ENCODE data around the gene WBP11. TPM values are rescaled to one million over a fixed set of nuclear protein-coding genes. Genes with fewer than 3 reads are reported as not detected.

Gene WBP11
- total RNA-seq, 1 experiment from 2014 or later: 67.4 TPM

DNA sequence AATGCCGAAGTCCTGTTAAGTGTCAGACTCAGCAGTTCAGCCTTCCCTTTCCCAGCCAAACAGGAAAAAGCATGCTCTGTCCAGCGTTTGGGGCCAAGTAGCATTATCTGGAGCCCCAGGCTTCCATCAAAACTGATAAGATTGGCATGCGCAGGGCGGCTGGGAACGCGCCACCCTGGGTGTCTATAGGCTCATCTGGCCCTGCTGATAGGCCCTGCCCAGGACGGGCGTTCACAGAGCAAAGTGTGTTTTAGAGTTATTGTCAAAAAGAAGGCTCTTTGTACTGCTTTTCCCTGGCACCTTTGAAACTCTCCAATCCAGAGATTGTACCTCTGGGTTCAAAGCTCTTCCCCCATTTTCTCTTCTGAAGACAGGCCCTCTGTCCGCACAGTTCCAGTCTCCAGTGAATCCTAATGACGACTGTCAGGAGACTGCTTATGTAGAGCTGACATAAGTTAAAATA is 40.2 kb upstream of the WBP11 start, which contains the start of gene ART4:
Gene ART4 (minus strand): TSS at position 102 of the 463 bp plus-strand sequence. CDS start 413 bp downstream, outside the sequence.
- BruUV-seq (replicated peaks): no TSS peak
- no peaks in the 10 kb centered on the region for H3K79me2 ChIP-seq (ENCODE audit: insufficient read depth, low read length)
- no peak within 1 kb of the TSS for H3K4me2 ChIP-seq (ENCODE audit: low read length)
- H3K9ac ChIP-seq (ENCODE audit: low read length): no peak within 1 kb of the TSS
- POLR2A ChIA-PET: no interaction called here
- CTCF ChIA-PET: interaction anchor here (3.0 kb wide), 1 partner anchor 151 kb away, joined by 24 read pairs; no protein-coding TSS in a partner anchor
- H3K9me2 ChIP-seq (ENCODE audit: insufficient read depth): no peaks in the 10 kb centered on the region
- no peak within 1 kb of the TSS for H3K27ac ChIP-seq (ENCODE audit: low read depth, low read length)
- TF ChIP-seq JUND (IDR thresholded peaks at IDR 0.05) (no peak), SIN3A (IDR thresholded peaks at IDR 0.05; ENCODE audit: low read depth) (no peak), MAX (IDR thresholded peaks at IDR 0.05) (no peak), TCF7L2 (IDR thresholded peaks at IDR 0.05; ENCODE audit: borderline replicate concordance, extremely low read depth, insufficient read depth, insufficient read length) (no peak), EGR1 (IDR thresholded peaks at IDR 0.05; ENCODE audit: low read depth) (no peak), ATF3 (IDR thresholded peaks at IDR 0.05) (no peak), EZH2phosphoT487 (IDR thresholded peaks at IDR 0.05; ENCODE audit: borderline replicate concordance) (no peak), EZH2 (IDR thresholded peaks at IDR 0.05) (no peak), RAD21 (IDR thresholded peaks at IDR 0.05; ENCODE audit: low read depth) (no peak), SRF (IDR thresholded peaks at IDR 0.05; ENCODE audit: low read depth) (no peak), FOSL1 (IDR thresholded peaks at IDR 0.05; ENCODE audit: low read depth) (no peak)
- H2AFZ ChIP-seq (ENCODE audit: low read depth, low read length, poor library complexity, severe bottlenecking): no peak within 1 kb of the TSS
- no peaks in the 10 kb centered on the region for H3K36me3 ChIP-seq (ENCODE audit: control insufficient read depth in 1 of 2, insufficient read depth in 2 of 2, low read length in 2 of 2)
- DNase-seq (ENCODE audit: low read depth, low spot score) (no peak), ATAC-seq (no peak)
- H3K4me3 ChIP-seq (replicated peaks in 1 of 2; ENCODE audit: low read depth in 1 of 2, low read length in 2 of 2): no peak within 1 kb of the TSS
- no peaks in the 10 kb centered on the region for H4K20me1 ChIP-seq (ENCODE audit: insufficient read depth)
- no peaks in the 10 kb centered on the region for H3K9me3 ChIP-seq (ENCODE audit: control insufficient read depth in 1 of 2, insufficient read depth in 1 of 2, low read depth in 1 of 2, low read length in 2 of 2)
- RAD21 ChIA-PET (ENCODE audit: low non-redundant PET in 1 of 2, low total read pairs in 2 of 2, uncharacterized antibody in 2 of 2, unreplicated experiment in 2 of 2): no interaction called here
- no peaks in the 10 kb centered on the region for H3K27me3 ChIP-seq (ENCODE audit: insufficient read depth, low read length)
- intact Hi-C loops (cut with micrococcal nuclease): loop anchor here (10.0 kb wide), 2 partner anchors 381 to 681 kb away; partner anchors contain the start of gene RERG
- H3K4me1 ChIP-seq (ENCODE audit: control insufficient read depth in 1 of 2, insufficient read depth in 2 of 2, low read length in 2 of 2): peaks cover 0 to 10% of the 10 kb centered on the region in 2 experiments; a peak in 2 of 4 replicates

GRCh38 chr12:14842315-14842714 is 39.0 kb upstream of the WBP11 start:
- no TSS peak for BruUV-seq (replicated peaks)
- Histone ChIP-seq H4K20me1 (ENCODE audit: insufficient read depth) (no peaks in the 10 kb centered on the region), H3K4me1 (ENCODE audit: control insufficient read depth in 1 of 2, insufficient read depth in 2 of 2, low read length in 2 of 2) (peaks cover 0 to 10% of the 10 kb centered on the region in 2 experiments; a peak in 2 of 4 replicates), H3K4me3 (replicated peaks in 1 of 2; ENCODE audit: low read depth in 1 of 2, low read length in 2 of 2) (no peak overlapping the region), H3K4me2 (ENCODE audit: low read length) (0 out of 2 replicates have a peak overlapping the region, but pooled peaks have one; percentile 39), H2AFZ (ENCODE audit: low read depth, low read length, poor library complexity, severe bottlenecking) (no peak overlapping the region), H3K9ac (ENCODE audit: low read length) (no peak overlapping the region), H3K36me3 (ENCODE audit: control insufficient read depth in 1 of 2, insufficient read depth in 2 of 2, low read length in 2 of 2) (no peaks in the 10 kb centered on the region), H3K79me2 (ENCODE audit: insufficient read depth, low read length) (no peaks in the 10 kb centered on the region), H3K9me3 (ENCODE audit: control insufficient read depth in 1 of 2, insufficient read depth in 1 of 2, low read depth in 1 of 2, low read length in 2 of 2) (no peaks in the 10 kb centered on the region), H3K27me3 (ENCODE audit: insufficient read depth, low read length) (no peaks in the 10 kb centered on the region), H3K27ac (ENCODE audit: low read depth, low read length) (no peak overlapping the region), H3K9me2 (ENCODE audit: insufficient read depth) (no peaks in the 10 kb centered on the region)
- intact Hi-C loops (cut with micrococcal nuclease): loop anchor here (10.0 kb wide), 2 partner anchors 382 to 682 kb away; partner anchors contain the start of gene RERG
- ChIA-PET CTCF (no interaction called here), RAD21 (ENCODE audit: low non-redundant PET in 1 of 2, low total read pairs in 2 of 2, uncharacterized antibody in 2 of 2, unreplicated experiment in 2 of 2) (no interaction called here), POLR2A (no interaction called here)
- DNase-seq (ENCODE audit: low read depth, low spot score) (no peak), ATAC-seq (no peak)
- no peak for TF ChIP-seq SP1 (IDR thresholded peaks at IDR 0.05; ENCODE audit: low read depth)
- no peak for TF ChIP-seq YY1 (IDR thresholded peaks at IDR 0.05; ENCODE audit: extremely low read depth, insufficient replicate concordance, low read depth, low read length)
- TF ChIP-seq POLR2AphosphoS5 (IDR thresholded peaks at IDR 0.05; ENCODE audit: low read depth, low read length): no peak
- TF ChIP-seq FOSL1 (IDR thresholded peaks at IDR 0.05; ENCODE audit: low read depth): no peak
- TF ChIP-seq POLR2A (IDR thresholded peaks at IDR 0.05; ENCODE audit: borderline replicate concordance, extremely low read depth, insufficient read depth, insufficient read length): no peak
- no peak for TF ChIP-seq MAX (IDR thresholded peaks at IDR 0.05)
- TF ChIP-seq SRF (IDR thresholded peaks at IDR 0.05; ENCODE audit: low read depth): no peak
- TF ChIP-seq ATF3 (IDR thresholded peaks at IDR 0.05): no peak
- TF ChIP-seq CEBPB (IDR thresholded peaks at IDR 0.05; ENCODE audit: low read depth): no peak
- no peak for TF ChIP-seq EGR1 (IDR thresholded peaks at IDR 0.05; ENCODE audit: low read depth)
